ENCODE results near the gene GRID2IP. TPM values are rescaled to one million over a fixed set of nuclear protein-coding genes. Genes with fewer than 3 reads are reported as not detected.
A peak's percentile ranks its signal among the peaks of the same experiment; 100 is the strongest.

GRID2IP gene
- 3.0 to 4.8 TPM (median 4.6 TPM) in 3 replicates for total RNA-seq (2021)
- percentile 41 among the genes with signal in this experiment for Bru-seq, nascent RNA
- long read RNA-seq, experiment 1, partial matches to known transcripts: 2 of 4 reads
- long read RNA-seq, experiment 1, other reads (novel, unspliced or antisense): 2 of 4 reads
- long read RNA-seq, experiment 2, partial matches to known transcripts: 3 of 5 reads
- long read RNA-seq, experiment 2, other reads (novel, unspliced or antisense): 2 of 5 reads
- long read RNA-seq, experiment 3, partial matches to known transcripts: 1 of 1 reads
- long read RNA-seq, experiment 3, other reads (novel, unspliced or antisense): 0 of 1 reads

DNA sequence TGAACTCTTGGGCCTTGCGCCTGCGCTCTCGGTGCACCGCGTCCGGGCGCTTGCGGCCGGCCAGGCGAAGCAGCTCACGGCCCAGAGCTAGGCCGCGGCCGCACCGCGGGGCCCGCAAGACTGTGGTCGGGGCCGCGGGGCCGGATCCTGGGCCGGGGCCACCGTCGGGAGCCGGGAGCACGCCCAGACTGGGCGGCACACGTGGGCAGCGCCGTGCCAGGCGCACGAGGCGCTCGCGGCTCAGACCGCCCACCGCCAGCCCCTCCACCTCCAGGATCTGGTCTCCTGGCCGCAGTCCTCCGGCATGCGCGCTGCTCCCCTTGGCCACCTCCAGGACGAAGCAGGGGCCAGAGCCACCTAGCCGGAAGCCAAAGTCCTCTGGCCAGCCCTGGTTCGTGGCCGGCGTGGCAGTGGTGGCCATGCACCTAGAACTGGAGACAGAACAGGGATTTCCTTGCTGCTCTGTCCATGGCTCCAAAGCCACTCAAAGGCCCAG lies at the start of gene GRID2IP:
TSS of gene GRID2IP (minus strand) at position 446 of the 496 bp plus-strand sequence. CDS start at position 421, 25 bp downstream.
- Mint-ChIP-seq H3K4me1 (peaks cover 4% of the 10 kb centered on the region), H3K27ac (no peak within 1 kb of the TSS), H3K9me3 (no peaks in the 10 kb centered on the region), H3K27me3 (ENCODE audit: low read depth) (no peaks in the 10 kb centered on the region; the same call in 1 of the 2 replicates), H3K36me3 (no peaks in the 10 kb centered on the region), H3K4me3 (no peak within 1 kb of the TSS)
- CTCF ChIA-PET: interaction anchor here (0.7 to 1.3 kb wide), 2 partner anchors 35 to 100 kb away, joined by 3 to 5 read pairs; no protein-coding TSS in a partner anchor
- TF ChIP-seq, protein P1, sequence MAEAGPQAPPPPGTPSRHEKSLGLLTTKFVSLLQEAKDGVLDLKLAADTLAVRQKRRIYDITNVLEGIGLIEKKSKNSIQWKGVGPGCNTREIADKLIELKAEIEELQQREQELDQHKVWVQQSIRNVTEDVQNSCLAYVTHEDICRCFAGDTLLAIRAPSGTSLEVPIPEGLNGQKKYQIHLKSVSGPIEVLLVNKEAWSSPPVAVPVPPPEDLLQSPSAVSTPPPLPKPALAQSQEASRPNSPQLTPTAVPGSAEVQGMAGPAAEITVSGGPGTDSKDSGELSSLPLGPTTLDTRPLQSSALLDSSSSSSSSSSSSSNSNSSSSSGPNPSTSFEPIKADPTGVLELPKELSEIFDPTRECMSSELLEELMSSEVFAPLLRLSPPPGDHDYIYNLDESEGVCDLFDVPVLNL (CRISPR knock-in tag; IDR thresholded peaks at IDR 0.05; ENCODE audit: borderline replicate concordance, low read depth): no peak
- no peak for TF ChIP-seq CREM (CRISPR knock-in tag; IDR thresholded peaks at IDR 0.05)
- TF ChIP-seq ZNF671 (CRISPR knock-in tag; IDR thresholded peaks at IDR 0.05): no peak
- no peak for TF ChIP-seq SMAD3 (CRISPR knock-in tag; IDR thresholded peaks at IDR 0.05; ENCODE audit: borderline replicate concordance)
- TF ChIP-seq, protein P2, sequence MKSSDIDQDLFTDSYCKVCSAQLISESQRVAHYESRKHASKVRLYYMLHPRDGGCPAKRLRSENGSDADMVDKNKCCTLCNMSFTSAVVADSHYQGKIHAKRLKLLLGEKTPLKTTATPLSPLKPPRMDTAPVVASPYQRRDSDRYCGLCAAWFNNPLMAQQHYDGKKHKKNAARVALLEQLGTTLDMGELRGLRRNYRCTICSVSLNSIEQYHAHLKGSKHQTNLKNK (CRISPR knock-in tag; IDR thresholded peaks at IDR 0.05): no peak
- TF ChIP-seq, protein P3, sequence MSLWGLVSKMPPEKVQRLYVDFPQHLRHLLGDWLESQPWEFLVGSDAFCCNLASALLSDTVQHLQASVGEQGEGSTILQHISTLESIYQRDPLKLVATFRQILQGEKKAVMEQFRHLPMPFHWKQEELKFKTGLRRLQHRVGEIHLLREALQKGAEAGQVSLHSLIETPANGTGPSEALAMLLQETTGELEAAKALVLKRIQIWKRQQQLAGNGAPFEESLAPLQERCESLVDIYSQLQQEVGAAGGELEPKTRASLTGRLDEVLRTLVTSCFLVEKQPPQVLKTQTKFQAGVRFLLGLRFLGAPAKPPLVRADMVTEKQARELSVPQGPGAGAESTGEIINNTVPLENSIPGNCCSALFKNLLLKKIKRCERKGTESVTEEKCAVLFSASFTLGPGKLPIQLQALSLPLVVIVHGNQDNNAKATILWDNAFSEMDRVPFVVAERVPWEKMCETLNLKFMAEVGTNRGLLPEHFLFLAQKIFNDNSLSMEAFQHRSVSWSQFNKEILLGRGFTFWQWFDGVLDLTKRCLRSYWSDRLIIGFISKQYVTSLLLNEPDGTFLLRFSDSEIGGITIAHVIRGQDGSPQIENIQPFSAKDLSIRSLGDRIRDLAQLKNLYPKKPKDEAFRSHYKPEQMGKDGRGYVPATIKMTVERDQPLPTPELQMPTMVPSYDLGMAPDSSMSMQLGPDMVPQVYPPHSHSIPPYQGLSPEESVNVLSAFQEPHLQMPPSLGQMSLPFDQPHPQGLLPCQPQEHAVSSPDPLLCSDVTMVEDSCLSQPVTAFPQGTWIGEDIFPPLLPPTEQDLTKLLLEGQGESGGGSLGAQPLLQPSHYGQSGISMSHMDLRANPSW (CRISPR knock-in tag; conservative IDR thresholded peaks at IDR 0.05; ENCODE audit: low read depth): no peak
- TF ChIP-seq, protein P4, sequence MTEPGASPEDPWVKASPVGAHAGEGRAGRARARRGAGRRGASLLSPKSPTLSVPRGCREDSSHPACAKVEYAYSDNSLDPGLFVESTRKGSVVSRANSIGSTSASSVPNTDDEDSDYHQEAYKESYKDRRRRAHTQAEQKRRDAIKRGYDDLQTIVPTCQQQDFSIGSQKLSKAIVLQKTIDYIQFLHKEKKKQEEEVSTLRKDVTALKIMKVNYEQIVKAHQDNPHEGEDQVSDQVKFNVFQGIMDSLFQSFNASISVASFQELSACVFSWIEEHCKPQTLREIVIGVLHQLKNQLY (CRISPR knock-in tag; IDR thresholded peaks at IDR 0.05): no peak
- no peak for TF ChIP-seq ZNF396 (CRISPR knock-in tag; IDR thresholded peaks at IDR 0.05; ENCODE audit: borderline replicate concordance)
- no peak for TF ChIP-seq TP53 (CRISPR knock-in tag; IDR thresholded peaks at IDR 0.05)
- TF ChIP-seq, protein P5, sequence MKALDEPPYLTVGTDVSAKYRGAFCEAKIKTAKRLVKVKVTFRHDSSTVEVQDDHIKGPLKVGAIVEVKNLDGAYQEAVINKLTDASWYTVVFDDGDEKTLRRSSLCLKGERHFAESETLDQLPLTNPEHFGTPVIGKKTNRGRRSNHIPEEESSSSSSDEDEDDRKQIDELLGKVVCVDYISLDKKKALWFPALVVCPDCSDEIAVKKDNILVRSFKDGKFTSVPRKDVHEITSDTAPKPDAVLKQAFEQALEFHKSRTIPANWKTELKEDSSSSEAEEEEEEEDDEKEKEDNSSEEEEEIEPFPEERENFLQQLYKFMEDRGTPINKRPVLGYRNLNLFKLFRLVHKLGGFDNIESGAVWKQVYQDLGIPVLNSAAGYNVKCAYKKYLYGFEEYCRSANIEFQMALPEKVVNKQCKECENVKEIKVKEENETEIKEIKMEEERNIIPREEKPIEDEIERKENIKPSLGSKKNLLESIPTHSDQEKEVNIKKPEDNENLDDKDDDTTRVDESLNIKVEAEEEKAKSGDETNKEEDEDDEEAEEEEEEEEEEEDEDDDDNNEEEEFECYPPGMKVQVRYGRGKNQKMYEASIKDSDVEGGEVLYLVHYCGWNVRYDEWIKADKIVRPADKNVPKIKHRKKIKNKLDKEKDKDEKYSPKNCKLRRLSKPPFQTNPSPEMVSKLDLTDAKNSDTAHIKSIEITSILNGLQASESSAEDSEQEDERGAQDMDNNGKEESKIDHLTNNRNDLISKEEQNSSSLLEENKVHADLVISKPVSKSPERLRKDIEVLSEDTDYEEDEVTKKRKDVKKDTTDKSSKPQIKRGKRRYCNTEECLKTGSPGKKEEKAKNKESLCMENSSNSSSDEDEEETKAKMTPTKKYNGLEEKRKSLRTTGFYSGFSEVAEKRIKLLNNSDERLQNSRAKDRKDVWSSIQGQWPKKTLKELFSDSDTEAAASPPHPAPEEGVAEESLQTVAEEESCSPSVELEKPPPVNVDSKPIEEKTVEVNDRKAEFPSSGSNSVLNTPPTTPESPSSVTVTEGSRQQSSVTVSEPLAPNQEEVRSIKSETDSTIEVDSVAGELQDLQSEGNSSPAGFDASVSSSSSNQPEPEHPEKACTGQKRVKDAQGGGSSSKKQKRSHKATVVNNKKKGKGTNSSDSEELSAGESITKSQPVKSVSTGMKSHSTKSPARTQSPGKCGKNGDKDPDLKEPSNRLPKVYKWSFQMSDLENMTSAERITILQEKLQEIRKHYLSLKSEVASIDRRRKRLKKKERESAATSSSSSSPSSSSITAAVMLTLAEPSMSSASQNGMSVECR (CRISPR knock-in tag; IDR thresholded peaks at IDR 0.05; ENCODE audit: borderline replicate concordance): no peak
- TF ChIP-seq ZNF416 (CRISPR knock-in tag; IDR thresholded peaks at IDR 0.05): no peak
- TF ChIP-seq, protein P6, sequence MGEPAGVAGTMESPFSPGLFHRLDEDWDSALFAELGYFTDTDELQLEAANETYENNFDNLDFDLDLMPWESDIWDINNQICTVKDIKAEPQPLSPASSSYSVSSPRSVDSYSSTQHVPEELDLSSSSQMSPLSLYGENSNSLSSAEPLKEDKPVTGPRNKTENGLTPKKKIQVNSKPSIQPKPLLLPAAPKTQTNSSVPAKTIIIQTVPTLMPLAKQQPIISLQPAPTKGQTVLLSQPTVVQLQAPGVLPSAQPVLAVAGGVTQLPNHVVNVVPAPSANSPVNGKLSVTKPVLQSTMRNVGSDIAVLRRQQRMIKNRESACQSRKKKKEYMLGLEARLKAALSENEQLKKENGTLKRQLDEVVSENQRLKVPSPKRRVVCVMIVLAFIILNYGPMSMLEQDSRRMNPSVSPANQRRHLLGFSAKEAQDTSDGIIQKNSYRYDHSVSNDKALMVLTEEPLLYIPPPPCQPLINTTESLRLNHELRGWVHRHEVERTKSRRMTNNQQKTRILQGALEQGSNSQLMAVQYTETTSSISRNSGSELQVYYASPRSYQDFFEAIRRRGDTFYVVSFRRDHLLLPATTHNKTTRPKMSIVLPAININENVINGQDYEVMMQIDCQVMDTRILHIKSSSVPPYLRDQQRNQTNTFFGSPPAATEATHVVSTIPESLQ (CRISPR knock-in tag; IDR thresholded peaks at IDR 0.05): no peak
- TF ChIP-seq SOX15 (CRISPR knock-in tag; IDR thresholded peaks at IDR 0.05): no peak
- DNase-seq (ENCODE audit: low spot score): no peak
- POLR2A ChIA-PET: no interaction called here
- ATAC-seq: peak; percentile 14; the same call in 1 of the 2 replicates

All from WTC11 (cell line).